HepG2 (cell line): ENCODE results near the gene HIVEP2. TPM values are rescaled to one million over a fixed set of nuclear protein-coding genes. Genes with fewer than 3 reads are reported as not detected.

Experiments used
- ARNT2 ChIP-seq: sonication (generic); formaldehyde crosslinking; IDR thresholded peaks from 2 replicates; pipeline ENCODE4 v1.8.0; 2022; ENCODE audit warnings: mild to moderate bottlenecking, low read depth, missing genetic modification reagents, moderate library complexity
- CBFB ChIP-seq: sonication (generic); formaldehyde crosslinking; IDR thresholded peaks from 2 replicates; pipeline ENCODE4 v1.4.0; 2020; ENCODE audit warnings: missing genetic modification reagents
- CENPT ChIP-seq: sonication (generic); formaldehyde crosslinking; IDR thresholded peaks from 2 replicates; pipeline ENCODE4 v1.8.0; 2022; ENCODE audit warnings: low read depth, mild to moderate bottlenecking, moderate library complexity, missing genetic modification reagents
- DNMT3B ChIP-seq: conservative IDR thresholded peaks from 2 replicates; pipeline ENCODE4 v1.6.1; 2016; ENCODE audit warnings: missing biosample characterization, control low read depth
- EHMT2 ChIP-seq: fragments of 200-600 bp; sonication (generic); IDR thresholded peaks from 2 replicates; pipeline ENCODE4 v1.7.0; 2017; ENCODE audit warnings: antibody characterized with exemption, low read depth, low read length, borderline replicate concordance
- FOXO1 ChIP-seq: sonication (generic); formaldehyde crosslinking; IDR thresholded peaks from 2 replicates; pipeline ENCODE4 v1.4.0; 2020; ENCODE audit warnings: missing genetic modification reagents
- GZF1 ChIP-seq: sonication (generic); formaldehyde crosslinking; IDR thresholded peaks from 2 replicates; pipeline ENCODE4 v1.5.1; 2020; ENCODE audit warnings: mild to moderate bottlenecking, missing genetic modification reagents
- HNRNPL ChIP-seq: fragments of 200-400 bp; formaldehyde crosslinking; IDR thresholded peaks from 2 replicates; pipeline ENCODE4 v1.6.1; 2017; ENCODE audit warnings: mild to moderate bottlenecking, low read depth, low read length
- IRF2 ChIP-seq: IDR thresholded peaks from 2 replicates; pipeline ENCODE4 v1.6.1; 2018; ENCODE audit warnings: missing genetic modification reagents, missing compliant biosample characterization
- KLF11 ChIP-seq: IDR thresholded peaks from 2 replicates; pipeline ENCODE4 v1.6.1; 2016; ENCODE audit warnings: missing compliant biosample characterization
- LBX2 ChIP-seq: sonication (generic); formaldehyde crosslinking; IDR thresholded peaks from 2 replicates; pipeline ENCODE4 v1.5.0; 2020; ENCODE audit warnings: missing genetic modification reagents, mild to moderate bottlenecking, borderline replicate concordance
- MBD4 ChIP-seq: IDR thresholded peaks from 2 replicates; pipeline ENCODE4 v1.6.1; 2012; ENCODE audit warnings: low read length, inconsistent platforms, borderline replicate concordance
- MIXL1 ChIP-seq: IDR thresholded peaks from 2 replicates; pipeline ENCODE4 v1.6.1; 2016
- MLX ChIP-seq: IDR thresholded peaks from 2 replicates; pipeline ENCODE4 v1.6.1; 2016
- PAF1 ChIP-seq: IDR thresholded peaks from 2 replicates; pipeline ENCODE4 v1.6.1; 2016; ENCODE audit warnings: missing genetic modification reagents, missing compliant biosample characterization
- RXRA ChIP-seq: sonication (generic); formaldehyde crosslinking; IDR thresholded peaks from 2 replicates; pipeline ENCODE4 v1.5.1; 2020; ENCODE audit warnings: missing genetic modification reagents
- SMARCE1 ChIP-seq: fragments of 450-650 bp; IDR thresholded peaks from 2 replicates; pipeline ENCODE4 v1.6.1; 2017; ENCODE audit warnings: borderline replicate concordance
- ZBTB26 ChIP-seq: IDR thresholded peaks from 2 replicates; pipeline ENCODE4 v1.6.1; 2016; ENCODE audit warnings: missing compliant biosample characterization, missing genetic modification reagents, borderline replicate concordance
- ZNF3 ChIP-seq: IDR thresholded peaks from 2 replicates; pipeline ENCODE4 v1.7.0; 2017; ENCODE audit warnings: inconsistent platforms
- ZNF337 ChIP-seq: sonication (generic); formaldehyde crosslinking; IDR thresholded peaks from 2 replicates; pipeline ENCODE4 v1.5.1; 2020; ENCODE audit warnings: missing genetic modification reagents, low read depth, mild to moderate bottlenecking, borderline replicate concordance
- ZNF367 ChIP-seq: sonication (generic); formaldehyde crosslinking; IDR thresholded peaks from 2 replicates; pipeline ENCODE4 v1.4.0; 2020; ENCODE audit warnings: missing genetic modification reagents, borderline replicate concordance
- ZNF451 ChIP-seq: sonication (generic); formaldehyde crosslinking; IDR thresholded peaks from 2 replicates; pipeline ENCODE4 v1.5.0; 2020; ENCODE audit warnings: mild to moderate bottlenecking, missing genetic modification reagents
- ZNF564 ChIP-seq: sonication (generic); formaldehyde crosslinking; IDR thresholded peaks from 2 replicates; pipeline ENCODE4 v1.8.1; 2023; ENCODE audit warnings: mild to moderate bottlenecking, missing genetic modification reagents
- ZNF577 ChIP-seq: sonication (generic); formaldehyde crosslinking; IDR thresholded peaks from 2 replicates; pipeline ENCODE4 v1.4.0; 2020; ENCODE audit warnings: mild to moderate bottlenecking, low read depth, missing genetic modification reagents, borderline replicate concordance
- ZNF724P ChIP-seq: sonication (generic); formaldehyde crosslinking; IDR thresholded peaks from 2 replicates; pipeline ENCODE4 v1.8.0; 2022; ENCODE audit warnings: missing genetic modification reagents, borderline replicate concordance
- ZNF782 ChIP-seq: sonication (generic); formaldehyde crosslinking; IDR thresholded peaks from 2 replicates; pipeline ENCODE4 v1.4.0; 2020; ENCODE audit warnings: missing genetic modification reagents, mild to moderate bottlenecking, borderline replicate concordance
- ZNF790 ChIP-seq: sonication (generic); formaldehyde crosslinking; IDR thresholded peaks from 2 replicates; pipeline ENCODE4 v1.8.0; 2022; ENCODE audit warnings: missing genetic modification reagents, mild to moderate bottlenecking, borderline replicate concordance
- ZNF878 ChIP-seq: sonication (generic); formaldehyde crosslinking; IDR thresholded peaks from 2 replicates; pipeline ENCODE4 v1.8.1; 2023; ENCODE audit warnings: mild to moderate bottlenecking, missing genetic modification reagents, moderate library complexity
- ZSCAN31 ChIP-seq: sonication (generic); formaldehyde crosslinking; IDR thresholded peaks from 2 replicates; pipeline ENCODE4 v1.5.0; 2020; ENCODE audit warnings: low read depth, mild to moderate bottlenecking, missing genetic modification reagents
- polyA plus RNA-seq, 8 experiments: library from polyadenylated mRNA; depleted of rRNA in 3 of 8; stranded (reverse) in 7 of 8; unstranded in 1 of 8; fragments of >200 nt; fragmentation: Illumina TruSeq in 4 of 8; extraction: Trizol in 4 of 8; gene quantifications; 2 replicates each; pipeline versions ENCODE4 v1.2.1 to v1.2.3, GENCODE V29; 2011 to 2016; ENCODE audit warnings: low read depth in 4 of 8, missing spikeins in 1 of 8, mixed read lengths in 1 of 8; ENCODE audit not compliant: insufficient read depth in 1 of 8
- total RNA-seq, 5 experiments: library from RNA; depleted of rRNA; stranded (reverse); fragments of >200 nt; fragmentation: Illumina TruSeq; extraction: Trizol; gene quantifications; 2 replicates each; pipeline ENCODE4 v1.2.3, GENCODE V29; 2016; ENCODE audit warnings: low read depth in 1 of 5
- TF ChIP-seq, protein P1 (sequence below): sonication (generic); formaldehyde crosslinking; IDR thresholded peaks from 2 replicates; pipeline ENCODE4 v1.4.0; 2020; ENCODE audit warnings: missing genetic modification reagents
- TF ChIP-seq, protein P2 (sequence below): IDR thresholded peaks from 2 replicates; pipeline ENCODE4 v1.6.1; 2012; ENCODE audit warnings: inconsistent platforms

HIVEP2 gene
- total and polyA plus RNA-seq, 2 of the 13 experiments (the other 11 are each of a cell fraction or from before 2014, with no cell fraction given) = 3.4 to 12.9 TPM

DNA sequence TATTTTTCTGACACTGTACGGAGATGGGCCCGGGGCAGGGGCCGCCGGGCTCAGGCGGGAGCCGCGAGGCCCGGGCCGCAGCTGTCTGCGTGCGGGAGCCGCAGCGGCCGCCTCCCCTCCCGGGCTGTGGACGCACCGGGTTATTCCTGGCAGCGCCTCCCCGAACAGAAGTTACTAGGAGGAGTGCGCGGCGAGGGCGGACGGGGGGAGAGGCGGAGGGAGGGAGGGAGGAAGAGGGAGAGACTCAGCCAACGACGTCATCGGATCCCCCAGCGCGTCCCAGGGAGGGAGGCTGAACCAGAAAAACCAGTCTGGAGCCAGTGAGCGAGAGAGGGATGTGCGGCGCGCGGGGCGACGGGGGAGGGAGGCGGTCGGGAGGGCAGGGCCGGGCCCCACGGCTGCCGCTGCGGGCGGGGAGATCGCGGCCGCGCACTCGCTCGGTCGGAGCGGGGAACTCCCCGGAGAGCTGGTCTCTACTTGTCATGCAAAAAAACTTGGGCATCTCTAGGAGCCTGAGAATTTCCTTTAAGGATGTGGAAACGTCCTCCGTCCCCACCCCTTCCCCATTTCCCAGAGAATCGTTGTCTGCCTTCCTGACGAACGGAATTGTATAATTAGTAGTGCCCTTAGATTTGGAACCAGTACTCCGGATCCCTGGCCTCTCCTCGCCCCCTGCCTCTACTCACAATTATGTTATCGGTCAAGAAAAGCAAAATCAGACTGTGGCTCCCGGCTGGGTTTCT is 1.4 kb upstream of the HIVEP2 start (continued):
- TF ChIP-seq MIXL1 (CRISPR knock-in tag) (no peak), ZNF782 (CRISPR knock-in tag) (no peak), CBFB (CRISPR knock-in tag) (no peak), IRF2 (CRISPR knock-in tag) (peak; percentile 83), FOXO1 (CRISPR knock-in tag) (peak; percentile 71; the same call in 1 of the 2 replicates), ZNF3 (no peak; the same call in 1 of the 2 replicates), ZBTB26 (CRISPR knock-in tag) (peak; percentile 96), GZF1 (CRISPR knock-in tag) (no peak), ZNF724P (CRISPR knock-in tag) (no peak), DNMT3B (CRISPR knock-in tag) (no peak), EHMT2 (no peak), ZNF790 (CRISPR knock-in tag) (no peak), ZNF577 (no peak), ZSCAN31 (CRISPR knock-in tag) (no peak), MLX (no peak), PAF1 (no peak), MBD4 (no peak), RXRA (CRISPR knock-in tag) (peak; percentile 74; the same call in 1 of the 2 replicates), ARNT2 (CRISPR knock-in tag) (peak; percentile 70), LBX2 (CRISPR knock-in tag) (no peak), ZNF564 (CRISPR knock-in tag) (peak; percentile 68), KLF11 (CRISPR knock-in tag) (peak; percentile 20; the same call in 1 of the 2 replicates), HNRNPL (no peak), ZNF451 (CRISPR knock-in tag) (no peak), ZNF337 (CRISPR knock-in tag) (no peak; the same call in 1 of the 2 replicates), CENPT (no peak), ZNF878 (CRISPR knock-in tag) (no peak), ZNF367 (CRISPR knock-in tag) (no peak), SMARCE1 (no peak)
- TF ChIP-seq, protein P1, sequence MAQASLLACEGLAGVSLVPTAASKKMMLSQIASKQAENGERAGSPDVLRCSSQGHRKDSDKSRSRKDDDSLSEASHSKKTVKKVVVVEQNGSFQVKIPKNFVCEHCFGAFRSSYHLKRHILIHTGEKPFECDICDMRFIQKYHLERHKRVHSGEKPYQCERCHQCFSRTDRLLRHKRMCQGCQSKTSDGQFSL (CRISPR knock-in tag) = peak; percentile 46; the same call in 1 of the 2 replicates
- TF ChIP-seq, protein P2, sequence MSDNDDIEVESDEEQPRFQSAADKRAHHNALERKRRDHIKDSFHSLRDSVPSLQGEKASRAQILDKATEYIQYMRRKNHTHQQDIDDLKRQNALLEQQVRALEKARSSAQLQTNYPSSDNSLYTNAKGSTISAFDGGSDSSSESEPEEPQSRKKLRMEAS = no peak; the same call in 1 of the 2 replicates
